ENCODE data around the gene LAMA2.

The LAMA2 gene

DNA sequence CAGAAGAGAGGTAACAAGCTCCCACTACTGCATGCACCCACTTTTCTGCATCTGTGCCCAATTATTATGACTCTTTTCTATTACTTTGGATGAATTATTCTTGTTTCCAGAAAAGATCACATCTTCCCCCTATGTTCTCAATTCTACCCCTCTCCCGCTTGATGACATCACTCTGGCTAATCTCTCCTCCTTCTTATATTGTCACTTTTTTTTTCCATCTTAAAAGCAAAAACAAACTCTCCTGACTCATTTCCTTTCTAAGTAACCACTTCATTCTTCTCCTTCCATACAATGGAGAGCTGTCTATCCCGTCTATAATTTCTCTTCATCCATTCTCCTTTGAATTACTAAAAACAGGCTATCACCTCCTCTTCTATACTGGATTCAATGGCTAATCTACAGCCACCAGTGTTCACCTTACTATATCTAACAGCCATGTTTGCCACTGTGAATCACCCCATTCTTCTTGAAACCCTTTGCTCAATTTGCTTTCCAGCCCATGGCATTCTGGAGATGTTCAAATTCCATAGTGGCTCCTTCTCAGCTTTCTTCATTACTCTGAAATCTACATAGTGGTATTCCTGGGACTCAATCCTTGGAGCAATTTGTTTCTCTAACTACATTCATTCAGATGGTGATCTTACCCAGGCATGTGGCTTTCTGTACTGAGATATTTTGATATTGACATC lies 448.7 kb downstream of the LAMA2 start:
- no peak for DNase-seq

DNA sequence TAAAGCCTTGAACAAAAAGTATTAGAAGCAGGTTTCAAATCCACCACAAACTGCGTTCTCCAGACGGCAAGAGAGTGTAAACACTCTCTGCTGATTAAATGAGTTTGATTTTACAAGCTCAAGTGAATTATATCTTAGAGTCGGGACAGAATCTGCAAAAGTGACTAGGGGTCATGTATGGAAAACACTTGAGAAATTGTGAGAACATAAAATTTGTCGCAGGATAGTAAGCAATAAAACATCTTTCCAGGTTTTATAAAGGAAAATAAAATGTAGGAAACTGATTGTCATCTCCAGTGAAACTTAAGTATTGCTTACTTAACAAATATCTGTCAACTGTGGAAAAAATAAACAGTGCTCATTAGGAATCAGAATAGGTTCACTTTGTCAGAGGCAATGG lies 452.9 kb downstream of the LAMA2 start:
- DNase-seq, result no peak

DNA sequence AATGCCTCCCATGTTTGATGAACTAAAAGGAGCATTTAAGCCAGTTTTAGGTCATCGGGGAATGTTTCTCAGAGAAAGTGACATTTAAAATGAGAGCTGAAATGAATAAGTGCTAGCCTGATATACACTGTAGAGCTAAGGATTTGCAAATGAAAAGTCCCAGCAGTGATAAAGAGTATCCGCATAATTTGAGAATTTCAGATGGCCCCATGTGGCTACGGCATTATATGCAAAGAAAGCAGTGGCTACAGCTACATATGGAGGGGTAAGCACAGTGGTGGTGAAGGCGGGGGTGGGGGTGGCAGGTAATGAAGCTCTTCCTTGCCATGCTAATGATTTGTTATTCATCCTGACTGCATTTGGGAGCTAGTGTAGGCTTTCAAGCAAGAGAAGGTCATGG lies 455.7 kb downstream of the LAMA2 start:
- no peak for DNase-seq

DNA sequence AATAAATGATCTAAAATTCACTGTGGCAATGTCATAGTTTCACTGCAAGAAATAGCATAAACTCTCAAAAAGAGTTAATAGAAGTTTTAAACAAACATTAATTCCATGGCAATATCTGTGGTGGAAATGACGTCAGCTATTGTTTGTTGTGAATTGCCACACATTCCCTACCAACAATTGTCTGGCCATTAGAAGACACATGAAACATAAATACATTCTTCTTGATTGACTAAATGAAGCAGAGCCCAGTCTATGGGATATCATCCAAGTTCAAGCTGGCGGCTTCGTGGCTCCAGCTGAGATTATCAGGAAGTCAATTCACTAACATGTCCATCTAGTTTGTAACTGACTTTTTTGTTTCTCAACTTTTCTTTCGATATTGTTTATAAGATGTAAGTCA lies 458.0 kb downstream of the LAMA2 start:
- DNase-seq, result no peak

DNA sequence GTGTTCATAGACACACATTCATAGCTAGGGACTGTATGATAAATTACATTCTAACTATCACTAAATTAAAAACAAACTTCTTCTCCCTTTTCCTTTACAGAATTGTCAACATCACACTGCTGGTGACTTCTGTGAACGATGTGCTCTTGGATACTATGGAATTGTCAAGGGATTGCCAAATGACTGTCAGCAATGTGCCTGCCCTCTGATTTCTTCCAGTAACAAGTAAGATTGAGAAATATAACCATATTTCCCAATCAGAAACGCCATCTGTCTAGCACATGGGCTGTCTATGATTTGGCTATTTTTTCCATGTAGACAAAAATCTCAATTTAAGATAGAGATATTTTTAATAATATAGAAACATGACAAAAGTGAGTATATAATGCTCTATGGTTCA lies 459.3 kb downstream of the LAMA2 start:
- DNase-seq, result no peak

DNA sequence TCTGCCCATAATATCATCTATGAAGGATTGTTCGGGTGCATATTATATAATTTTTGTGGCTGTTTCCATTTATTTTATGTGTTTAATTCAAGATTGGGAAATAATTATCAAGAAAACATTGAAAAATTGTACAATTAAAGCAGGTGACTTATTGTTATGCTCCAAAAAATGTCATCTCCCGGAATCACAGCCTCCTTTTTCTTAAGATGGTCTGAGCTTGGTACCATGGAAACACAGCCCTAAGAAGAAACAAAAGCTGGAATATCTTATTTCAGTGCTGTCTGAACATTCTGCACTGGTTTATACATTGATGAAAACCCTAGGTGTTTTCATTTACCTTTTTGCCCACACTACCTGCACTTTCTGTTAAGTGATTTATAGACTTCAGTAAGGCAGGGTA lies 459.9 kb downstream of the LAMA2 start:
- no peak for DNase-seq

DNA sequence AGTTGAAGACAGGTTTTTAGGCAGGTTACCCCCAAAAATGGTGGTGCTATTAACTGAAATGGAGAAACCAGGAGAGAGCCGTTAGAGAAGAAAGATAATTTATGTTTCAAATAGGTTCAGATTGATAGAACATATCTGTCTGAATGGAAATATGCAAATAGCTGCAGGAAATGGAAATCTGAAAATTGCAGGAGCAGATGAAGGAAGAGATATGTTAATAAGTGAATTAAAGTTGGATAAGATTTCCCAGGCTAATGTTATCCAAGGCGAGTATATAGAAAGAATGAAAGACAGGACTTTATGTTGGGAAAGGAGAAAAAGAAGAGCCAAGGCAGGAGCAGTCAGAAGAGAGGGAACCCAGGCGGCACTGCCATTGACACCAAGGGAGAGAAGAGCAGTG lies 461.4 kb downstream of the LAMA2 start:
- no peak for DNase-seq

DNA sequence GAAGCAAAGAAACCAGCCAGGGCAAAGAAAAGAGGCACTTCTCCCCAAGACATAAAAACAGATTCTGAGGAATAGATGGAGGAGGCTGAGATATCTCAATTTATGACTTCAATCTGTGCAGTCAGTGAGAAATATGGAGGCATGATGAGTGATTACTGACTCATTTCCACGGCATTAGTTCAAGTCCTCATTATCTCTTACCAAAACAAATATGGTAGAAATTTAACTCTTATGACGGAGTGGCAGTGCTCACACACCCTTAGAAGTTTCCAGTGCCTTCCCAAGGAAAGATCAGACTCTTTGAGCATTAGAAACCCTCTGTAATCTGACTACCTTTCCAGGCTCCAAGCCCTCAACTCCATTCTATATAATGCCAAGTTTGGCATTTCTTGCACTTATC lies 463.0 kb downstream of the LAMA2 start:
- DNase-seq, result no peak

DNA sequence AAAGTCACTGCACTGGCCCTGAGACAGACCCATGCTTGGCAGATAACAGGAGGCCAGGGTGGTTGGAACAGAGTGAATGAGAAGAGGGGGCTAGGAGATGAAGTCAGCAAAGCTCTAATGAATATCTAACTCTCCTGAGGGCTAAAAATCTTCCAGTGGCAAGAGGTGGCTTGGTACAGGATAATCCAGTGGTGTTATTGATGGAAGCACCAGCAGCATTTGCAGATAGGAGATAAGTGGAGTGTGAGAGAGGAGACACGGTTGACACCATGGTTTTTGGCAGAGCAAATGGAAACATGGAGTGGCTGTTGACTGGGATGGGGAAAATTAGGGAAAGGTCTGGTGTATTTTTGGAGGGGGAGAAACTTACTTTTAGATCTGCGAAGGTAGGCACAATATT lies 464.0 kb downstream of the LAMA2 start:
- DNase-seq, result no peak

DNA sequence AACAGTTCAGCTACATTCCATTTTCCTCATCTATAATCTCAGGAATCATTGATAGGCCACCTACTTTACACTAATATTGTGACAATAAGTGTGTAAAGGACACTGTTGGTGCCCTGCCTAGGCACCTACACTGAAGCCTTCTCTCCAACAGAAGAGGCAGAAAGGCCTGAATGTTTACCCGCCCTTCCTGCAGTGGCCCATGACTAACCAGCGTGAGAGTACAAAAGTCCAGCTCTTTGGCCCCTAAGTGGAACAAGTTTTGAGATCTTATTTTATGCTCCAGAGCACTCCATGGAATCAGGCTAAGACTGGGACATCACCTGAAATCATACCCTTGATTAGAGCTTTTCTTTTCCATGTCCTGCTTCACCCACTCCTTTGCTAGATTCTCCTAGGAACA lies 467.3 kb downstream of the LAMA2 start:
- no peak for DNase-seq

DNA sequence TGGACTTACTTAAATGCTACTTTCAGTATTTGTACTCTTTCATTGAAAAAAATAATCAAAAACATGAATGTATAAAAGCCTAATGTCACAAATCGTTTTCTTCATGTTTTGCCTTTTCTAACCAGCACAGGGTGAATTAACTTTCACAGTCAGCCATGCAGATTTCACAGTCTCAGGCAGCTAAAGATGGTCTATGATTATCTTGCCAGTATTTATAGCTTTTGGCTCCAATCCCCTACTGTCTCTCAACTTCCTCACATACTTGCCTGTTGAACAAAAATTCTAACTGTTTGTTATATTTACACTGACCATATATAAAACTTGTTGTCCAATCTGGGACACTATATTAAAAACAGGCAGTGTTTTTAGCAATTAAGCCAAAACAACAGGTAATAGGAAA lies 468.9 kb downstream of the LAMA2 start:
- no peak for DNase-seq

DNA sequence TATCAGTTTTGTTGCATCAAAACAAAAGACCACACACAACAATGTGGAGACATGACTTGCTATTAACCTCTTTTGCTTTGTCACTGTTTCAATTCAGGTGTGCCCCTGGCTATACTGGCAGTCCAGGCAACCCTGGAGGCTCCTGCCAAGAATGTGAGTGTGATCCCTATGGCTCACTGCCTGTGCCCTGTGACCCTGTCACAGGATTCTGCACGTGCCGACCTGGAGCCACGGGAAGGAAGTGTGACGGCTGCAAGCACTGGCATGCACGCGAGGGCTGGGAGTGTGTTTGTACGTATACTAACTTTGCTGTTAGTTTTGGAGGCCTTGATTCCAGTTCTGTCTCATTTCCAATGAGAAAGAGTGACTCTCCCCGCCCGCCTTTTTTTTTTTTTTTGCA lies 470.1 kb downstream of the LAMA2 start:
- no peak for DNase-seq

DNA sequence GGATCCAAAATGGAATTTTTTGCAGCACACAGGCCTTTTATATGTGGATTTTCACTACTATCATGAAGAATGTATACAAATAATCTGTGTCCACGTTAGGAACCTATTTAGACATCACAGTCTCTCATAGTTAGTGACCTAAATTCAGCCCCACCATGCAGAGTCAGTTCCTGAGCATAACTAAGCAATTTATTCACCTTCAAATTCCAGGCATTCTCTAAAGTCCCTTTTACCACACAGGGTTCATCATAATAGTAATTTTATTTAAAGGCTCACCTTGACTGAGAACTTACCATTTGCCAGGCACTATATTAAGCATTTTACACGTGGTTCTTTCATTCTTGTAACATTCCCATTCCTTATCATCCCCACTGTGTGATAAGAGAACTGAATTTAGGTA lies 473.2 kb downstream of the LAMA2 start:
- DNase-seq, result no peak

DNA sequence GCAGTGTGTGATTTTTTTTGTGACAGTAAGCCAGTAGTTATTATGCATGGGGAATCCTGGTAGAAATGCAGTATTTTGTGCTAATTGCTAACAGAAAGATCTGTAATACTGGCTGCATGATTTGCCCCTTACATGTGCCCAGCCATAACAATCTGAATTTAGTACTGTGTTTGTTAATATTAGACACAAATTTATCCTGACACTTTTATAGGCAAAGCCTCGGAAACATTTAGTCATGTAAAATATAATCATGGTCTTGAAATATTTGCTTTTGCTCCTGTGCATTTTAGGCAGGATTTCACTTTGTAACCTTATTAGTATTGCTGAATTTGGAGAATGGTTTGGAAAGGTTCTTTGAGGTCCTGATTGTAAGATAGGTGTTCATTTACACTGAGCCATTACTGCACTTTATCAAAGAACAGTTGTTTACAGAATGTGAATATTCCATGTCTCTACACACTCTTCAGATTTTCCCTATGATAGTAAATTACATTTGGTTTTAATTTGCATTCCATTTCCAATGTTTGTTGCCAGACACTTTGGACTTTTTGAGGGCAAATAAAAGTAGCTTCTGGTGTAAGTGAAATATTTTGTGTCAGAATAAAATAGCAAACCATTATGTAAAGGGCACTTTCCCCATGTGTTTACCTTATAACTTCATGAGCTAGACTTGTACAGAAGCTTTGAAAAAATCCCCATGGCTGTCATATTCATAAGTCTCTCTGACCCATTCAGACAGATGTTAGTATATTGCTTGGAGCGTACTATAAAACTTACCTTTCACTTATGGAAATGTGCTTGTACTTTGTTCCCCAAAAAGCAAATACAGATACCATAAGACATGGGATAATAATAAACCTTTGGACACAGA lies 477.1 kb downstream of the LAMA2 start:
- no peak for DNase-seq

DNA sequence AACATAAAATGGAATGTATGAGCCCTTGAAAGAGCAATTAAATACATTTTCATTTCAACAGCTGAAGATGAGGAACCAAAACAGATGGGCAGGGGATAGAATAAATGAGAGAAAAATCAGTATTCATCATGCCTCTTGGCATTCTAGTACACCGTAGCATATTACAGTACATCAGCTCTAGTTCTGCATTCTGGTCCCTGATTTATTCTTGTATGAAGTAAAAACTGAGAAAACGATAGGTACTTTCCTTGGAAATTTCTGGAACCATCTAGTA lies 477.7 kb downstream of the LAMA2 start:
- DNase-seq, result no peak

DNA sequence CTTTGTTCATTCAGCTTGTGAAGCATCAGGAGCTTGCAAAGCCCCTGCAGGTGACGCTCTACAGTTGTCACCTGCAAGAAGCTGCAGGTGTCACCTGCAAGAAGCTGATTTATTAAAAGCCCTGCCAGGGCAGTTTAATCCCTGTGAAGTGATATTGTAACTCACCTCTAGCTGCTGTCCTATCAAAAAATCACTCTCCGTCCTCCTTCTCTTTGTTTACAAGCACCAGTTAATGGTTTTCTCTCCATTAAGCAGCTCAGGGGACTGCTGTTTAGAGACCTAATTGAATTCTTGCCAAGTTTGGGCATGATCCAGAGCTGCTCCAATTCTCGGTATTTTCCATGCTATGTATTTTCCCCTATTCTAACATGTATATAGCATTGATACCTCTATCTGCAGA lies 481.1 kb downstream of the LAMA2 start:
- DNase-seq, result no peak

DNA sequence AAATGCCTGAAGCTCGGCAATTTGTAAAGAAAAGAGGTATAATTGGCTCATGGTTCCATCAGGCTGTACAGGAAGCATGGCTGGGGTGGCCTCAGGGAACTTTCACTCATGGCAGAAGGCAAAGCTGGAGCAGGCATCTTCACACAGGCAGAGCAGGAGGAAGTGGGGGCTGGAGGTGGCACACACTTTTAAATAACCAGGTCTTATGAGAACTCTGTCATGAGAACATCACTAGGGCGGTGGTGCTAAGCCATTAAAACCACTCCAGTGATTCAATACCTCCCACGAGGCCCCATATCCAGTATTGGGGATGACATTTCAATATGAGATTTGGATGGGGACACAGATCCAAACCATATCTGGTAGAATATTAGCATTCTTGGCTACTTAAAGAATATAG lies 481.8 kb downstream of the LAMA2 start:
- no peak for DNase-seq

DNA sequence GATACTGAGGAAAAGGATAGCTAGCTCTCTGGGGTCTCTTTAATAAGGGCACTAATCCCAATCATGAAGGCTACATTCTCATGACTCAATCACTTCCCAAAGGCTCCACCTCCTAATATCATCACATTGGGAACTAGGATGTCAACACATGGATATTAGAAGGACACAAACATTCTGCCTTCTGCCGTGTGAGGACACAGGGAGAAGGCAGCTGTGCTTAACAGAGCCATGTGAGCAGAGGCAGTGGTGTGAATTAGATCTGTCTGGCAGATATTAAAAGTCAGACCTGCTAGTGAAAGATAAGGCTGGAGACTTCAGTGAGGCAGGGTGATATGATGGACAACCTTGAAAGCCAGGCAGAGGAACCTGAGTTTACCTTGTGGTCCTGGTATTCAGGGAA lies 485.1 kb downstream of the LAMA2 start:
- DNase-seq, result no peak

DNA sequence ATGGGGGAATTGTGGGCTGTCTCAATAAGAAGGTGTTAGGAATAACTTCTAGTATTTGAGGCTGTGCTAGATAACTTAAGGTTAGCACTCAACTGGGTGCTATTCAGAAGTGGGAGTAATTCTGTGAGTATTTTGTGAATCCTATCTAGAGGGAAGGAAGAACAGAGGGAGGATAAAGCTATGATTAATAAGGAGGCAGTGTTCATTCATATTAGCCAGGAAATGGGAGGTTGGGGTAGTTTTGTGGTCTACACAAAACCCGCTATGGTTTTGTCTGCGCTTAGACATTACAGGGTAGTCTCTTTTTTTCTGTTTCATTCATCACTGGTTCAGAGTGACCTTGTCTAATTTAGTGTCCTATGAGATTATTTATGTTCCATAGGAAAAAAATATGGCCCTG lies 486.0 kb downstream of the LAMA2 start:
- no peak for DNase-seq

DNA sequence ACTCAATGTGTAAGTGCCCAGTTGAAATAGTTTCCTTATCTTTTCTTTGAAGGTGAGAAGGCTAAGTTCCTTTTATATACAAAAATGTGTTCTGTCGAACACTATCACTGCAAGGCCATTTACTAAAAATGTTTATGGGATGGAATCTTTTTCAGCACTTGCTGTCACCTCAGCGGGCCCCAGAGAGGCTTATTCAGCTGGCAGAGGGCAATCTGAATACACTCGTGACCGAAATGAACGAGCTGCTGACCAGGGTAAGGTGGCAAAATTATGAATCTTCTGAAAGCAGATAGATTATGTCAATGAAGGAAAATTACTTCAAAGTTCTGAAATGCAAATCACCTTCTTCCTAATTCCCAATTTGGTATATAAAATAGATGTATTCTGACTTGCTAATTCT lies 486.8 kb downstream of the LAMA2 start:
- no peak for DNase-seq

DNA sequence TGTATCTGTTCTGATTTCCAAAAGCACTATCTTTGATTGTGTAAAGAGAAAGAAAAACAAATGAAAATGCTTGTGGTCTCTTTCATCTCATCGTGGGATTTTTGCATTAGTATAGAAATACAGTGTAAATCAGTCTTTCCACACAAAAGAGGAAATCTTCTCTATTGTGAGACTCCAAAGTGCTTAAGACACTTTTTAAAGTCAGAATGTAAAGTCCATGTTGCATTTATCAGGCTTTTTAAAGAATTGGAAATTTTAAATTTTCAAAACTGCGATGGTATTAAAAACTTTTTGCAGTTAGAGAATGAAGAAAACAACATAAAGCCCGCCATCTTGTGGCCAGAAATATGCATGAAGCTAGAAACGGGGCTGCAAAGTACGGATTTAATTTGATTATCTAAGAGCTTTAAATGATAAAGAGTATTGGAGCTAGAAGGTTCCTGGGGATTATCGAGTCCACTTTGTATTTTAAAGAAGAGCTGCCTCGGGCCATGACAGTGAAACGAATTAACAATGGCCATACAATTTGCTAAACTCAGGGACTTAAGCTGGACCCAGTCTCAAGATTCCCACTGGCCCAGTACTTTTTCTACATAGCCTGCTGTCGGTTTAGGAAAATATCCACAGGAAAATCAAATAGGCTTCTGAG lies 487.5 kb downstream of the LAMA2 start:
- no peak for DNase-seq

DNA sequence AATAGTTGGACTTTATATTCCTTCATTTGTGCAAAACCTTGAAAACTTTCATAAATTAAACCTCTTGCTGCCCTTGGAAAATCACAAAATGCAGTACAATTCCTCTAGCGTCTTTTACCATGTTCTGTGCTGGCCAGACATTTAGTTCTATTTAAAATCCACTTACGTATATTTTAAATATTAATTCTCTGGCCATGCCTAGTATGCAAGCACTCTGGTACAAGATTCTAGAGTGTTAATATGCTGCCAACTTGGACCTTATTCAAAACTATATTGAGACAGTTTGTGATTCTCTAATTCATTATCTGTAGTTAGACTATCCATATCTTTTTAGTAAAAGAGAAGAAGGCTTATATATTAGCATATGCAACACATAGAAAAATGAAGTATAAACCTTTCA lies 498.9 kb downstream of the LAMA2 start:
- no peak for DNase-seq

DNA sequence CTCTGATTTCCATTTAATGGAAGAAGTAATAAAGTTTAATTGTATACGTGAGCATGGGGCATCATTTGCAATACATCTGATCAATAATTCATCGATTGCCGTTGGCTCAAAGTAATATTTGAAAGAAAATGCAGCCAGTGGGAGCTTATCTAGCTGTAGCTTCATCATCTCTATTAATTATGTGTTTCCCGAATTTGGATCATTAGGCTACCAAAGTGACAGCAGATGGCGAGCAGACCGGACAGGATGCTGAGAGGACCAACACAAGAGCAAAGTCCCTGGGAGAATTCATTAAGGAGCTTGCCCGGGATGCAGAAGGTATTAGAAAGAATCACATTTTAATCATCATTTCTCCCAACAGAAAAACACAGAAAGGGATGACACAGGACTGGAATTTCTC lies 500.0 kb downstream of the LAMA2 start:
- no peak for DNase-seq

DNA sequence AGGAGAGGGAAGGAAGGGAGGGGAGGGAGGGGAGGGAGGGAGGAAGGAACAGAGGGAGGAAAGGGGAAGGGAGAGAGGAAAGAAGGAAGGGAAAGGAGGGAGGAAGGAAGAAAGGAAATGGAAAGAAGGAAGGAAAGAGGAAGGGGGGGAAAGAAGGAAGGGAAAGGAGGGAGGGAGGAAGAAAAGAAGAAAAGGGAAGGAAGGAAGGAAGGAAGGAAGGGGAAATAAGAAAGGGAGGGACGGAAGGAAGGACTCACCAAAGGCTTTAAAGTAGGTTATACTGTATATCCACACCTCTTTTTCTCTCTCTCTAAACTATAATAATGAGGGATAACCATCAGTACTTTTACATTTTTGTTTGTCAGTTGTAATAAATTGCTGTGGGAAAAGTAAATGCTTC lies 502.2 kb downstream of the LAMA2 start:
- no peak for DNase-seq

DNA sequence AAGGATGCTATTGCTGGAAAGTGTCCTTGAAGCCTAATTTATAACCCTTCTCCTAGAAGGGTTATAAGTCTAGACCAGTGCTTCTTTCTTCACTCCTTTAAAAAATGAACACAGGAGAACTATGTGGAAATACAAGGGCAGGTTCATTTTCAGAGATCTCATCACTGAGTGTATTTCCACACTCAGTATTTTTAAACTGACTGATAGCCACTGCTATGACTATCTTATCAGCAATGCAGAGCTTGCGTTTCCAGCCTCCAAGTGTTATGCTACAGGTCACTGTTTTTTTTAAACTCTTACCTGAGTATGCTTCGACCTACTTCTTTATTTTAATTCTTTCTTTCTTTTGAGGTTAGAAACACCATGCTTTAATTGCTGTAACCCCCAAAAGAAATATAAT lies 508.0 kb downstream of the LAMA2 start:
- DNase-seq, result no peak

All from CD4-positive, alpha-beta T cell treated with Interferon gamma for 1 hour (primary cell).